GM19395 (cell line): ENCODE results near the gene CARD9.
"Not testable (repeated sequence)": the region's sequence is repeated elsewhere in the genome, so short reads cannot be mapped to it uniquely, and the experiment has no call there.

ENCODE experiments used
- ATAC-seq: cut with Tn5 transposase; IDR thresholded peaks from one replicate; pipeline ENCODE4 v1.9.1; 2021; ENCODE audit warnings: mild to moderate bottlenecking, moderate library complexity; ENCODE audit not compliant: unreplicated experiment

Gene CARD9

GRCh38 chr9:136326761-136327303 is 46.6 kb downstream of the CARD9 start:
- no peak for ATAC-seq

GRCh38 chr9:136326061-136326760 is 47.3 kb downstream of the CARD9 start:
- ATAC-seq, result no peak

DNA sequence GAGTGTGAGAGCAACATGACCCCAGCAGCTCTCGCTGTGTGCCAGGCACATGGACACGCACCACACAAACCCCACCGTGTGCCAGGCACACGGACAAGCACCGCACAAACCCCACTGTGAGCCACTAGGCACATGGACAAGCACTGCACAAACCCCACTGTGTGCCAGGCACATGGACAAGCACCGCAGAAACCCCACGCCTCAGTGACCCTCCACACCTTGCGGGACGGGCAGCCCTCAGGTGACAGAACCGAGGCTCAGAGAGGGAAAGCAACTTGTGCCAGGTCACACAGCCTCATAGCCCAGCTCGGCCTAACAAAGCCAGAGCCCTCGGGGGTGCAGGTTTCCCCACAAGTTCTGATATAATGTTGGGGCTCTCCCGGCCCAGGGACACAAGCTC is 48.1 kb downstream of the CARD9 start:
- ATAC-seq, result no peak

GRCh38 chr9:136324501-136325300 is 48.8 kb downstream of the CARD9 start:
- no peak for ATAC-seq

GRCh38 chr9:136323371-136323789 is 50.1 kb downstream of the CARD9 start:
- no peak for ATAC-seq

GRCh38 chr9:136322756-136323330 is 50.6 kb downstream of the CARD9 start:
- ATAC-seq, result no peak

DNA sequence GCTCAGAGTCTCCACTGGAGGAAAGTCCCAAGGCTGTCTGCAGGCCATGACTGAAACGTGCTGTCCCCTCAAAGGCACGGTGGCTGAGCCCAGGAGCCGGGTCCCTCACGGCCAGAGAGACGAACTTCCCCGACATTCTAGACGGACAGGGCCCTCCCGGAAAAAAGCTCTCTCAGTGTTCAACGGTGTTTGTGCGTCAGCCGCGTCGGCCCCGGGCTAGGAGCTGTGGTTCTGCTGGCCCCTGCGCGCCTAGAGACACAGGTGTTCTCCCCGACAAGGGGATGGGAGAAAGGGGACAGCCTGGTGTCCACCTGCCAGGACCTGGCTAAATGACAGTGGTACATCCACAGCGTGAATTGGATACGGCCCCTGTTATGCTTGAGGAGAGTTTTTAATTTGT is 51.9 kb downstream of the CARD9 start:
- ATAC-seq, result no peak

DNA sequence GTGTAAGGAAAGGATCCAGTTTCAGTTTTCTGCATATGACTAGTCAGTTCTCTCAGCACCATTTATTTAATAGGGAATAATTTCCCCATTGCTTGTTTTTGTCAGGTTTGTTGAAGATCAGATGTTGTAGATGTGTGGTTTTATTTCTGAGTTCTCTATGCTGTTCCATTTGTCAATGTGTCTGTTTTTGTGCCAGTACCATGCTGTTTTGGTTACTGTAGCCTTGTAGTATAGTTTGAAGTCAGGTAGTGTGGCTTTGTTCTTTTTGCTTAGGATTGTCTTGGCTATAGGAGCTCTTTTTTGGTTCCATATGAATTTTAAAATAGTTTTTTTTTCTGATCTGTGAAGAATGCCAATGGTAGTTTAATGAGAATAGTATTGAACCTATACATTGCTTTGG is 52.5 kb downstream of the CARD9 start:
- ATAC-seq, result not testable (repeated sequence)

GRCh38 chr9:136319955-136320354 is 53.5 kb downstream of the CARD9 start:
- not testable (repeated sequence) for ATAC-seq

- not testable (repeated sequence) for ATAC-seq
These were observed 54.2 kb downstream of the CARD9 start for GRCh38 chr9:136319244-136319643.

DNA sequence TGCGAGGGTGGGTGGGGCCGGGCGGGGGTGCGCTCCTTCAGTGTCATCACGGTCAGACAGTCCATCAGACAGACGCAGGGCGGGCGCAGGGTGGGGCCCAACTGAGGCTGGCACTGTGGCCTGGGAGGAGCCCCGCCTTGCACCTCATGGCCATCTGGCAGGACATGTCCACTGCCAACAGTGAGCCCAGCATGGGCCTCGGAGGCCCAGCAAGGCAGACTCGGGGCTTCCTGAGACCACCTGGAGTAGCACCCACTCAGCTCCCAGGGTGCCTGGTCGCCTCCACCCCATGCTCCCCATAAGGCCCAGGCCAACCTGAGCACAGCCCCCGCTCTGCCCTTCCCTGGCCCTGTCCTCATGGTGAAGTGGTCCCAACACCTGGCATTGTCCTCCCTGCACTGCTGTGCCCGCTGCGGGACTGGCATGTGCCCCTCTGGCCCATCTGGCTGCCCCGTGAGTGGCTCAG is 54.7 kb downstream of the CARD9 start:
- ATAC-seq, result no peak

- no peak for ATAC-seq
These were observed 55.2 kb downstream of the CARD9 start for GRCh38 chr9:136318111-136318775.

DNA sequence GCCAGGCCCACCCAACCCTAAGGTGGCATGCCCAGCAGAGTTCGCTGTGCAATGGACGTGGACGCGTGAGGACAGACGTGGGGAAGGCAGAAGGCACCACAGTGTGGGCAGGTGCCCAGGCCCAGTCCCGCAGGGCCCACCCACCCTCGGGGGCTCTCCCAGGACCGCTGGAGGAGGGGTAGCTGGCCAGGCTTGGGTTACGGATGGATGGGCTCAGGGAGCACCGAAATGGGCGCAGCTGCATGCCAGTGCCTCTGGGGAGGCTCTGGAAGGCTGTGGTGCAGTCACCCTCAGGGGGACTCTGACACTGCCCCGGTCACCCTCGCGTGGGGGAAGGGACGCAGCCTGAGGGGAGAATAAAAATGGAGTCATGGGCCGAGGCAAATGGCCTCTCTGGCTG is 55.8 kb downstream of the CARD9 start:
- ATAC-seq, result no peak

DNA sequence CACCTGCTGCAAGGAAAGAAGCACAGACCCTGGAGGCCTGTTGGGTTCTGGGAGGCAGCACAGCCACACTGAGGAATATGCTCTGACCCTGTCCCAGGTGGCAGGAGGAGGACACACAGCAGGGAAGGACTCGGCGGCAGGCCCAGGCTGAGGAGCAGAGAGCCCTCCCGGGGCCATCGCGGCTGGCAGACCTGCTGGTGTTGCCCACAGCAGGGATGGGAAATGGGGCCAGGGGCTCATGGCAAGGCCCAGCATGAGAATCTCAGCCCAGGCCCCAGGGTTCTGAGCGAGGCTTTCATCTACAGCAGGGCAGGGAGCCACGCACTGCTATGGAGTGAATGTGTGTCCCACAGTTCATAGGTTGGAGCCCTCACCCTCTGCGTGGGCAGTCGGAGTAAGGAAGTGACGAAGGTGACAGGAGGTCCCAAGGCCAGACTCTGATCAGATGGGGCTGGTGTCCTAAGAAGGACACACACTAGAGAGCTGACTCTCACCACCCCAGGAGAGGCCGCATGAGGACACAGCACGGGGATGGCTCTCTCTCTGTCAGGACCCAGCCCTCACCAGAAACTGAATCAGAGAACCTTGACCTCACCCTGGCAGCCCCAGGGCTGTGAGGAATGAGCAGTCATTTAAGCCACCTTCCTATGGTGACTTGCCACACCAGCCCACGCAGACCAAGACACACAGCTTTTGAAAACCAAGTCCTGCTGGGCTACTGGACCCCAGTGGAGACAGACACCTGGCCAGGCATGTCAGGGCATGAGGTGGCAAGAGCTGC is 56.4 kb downstream of the CARD9 start:
- ATAC-seq, result no peak

- no peak for ATAC-seq
These were observed 57.2 kb downstream of the CARD9 start for GRCh38 chr9:136316271-136316751.

DNA sequence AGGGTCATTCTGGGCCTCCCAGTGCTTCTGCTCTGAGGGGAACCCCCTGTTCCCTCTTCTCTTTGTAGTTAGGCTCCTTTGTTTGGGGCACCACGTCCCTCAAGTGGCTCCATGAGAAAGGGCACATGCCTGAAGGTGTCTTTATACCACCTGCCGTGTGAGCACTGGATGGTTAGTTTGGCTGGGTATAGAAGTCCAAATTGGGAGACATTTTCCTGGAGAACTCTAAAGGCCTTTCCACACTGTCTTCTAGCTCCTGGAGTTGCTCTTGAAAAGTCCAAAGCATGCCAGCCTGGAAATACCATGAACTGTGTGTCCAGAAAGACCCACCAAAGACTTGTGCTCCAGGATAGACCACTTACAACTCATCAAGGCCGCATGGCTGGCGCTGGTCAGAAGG is 58.5 kb downstream of the CARD9 start:
- no peak for ATAC-seq

GRCh38 chr9:136314056-136314416 is 59.4 kb downstream of the CARD9 start:
- ATAC-seq, result no peak
